ENCODE measurements around the gene TRMT1. TPM values are rescaled to one million over a fixed set of nuclear protein-coding genes. Genes with fewer than 3 reads are reported as not detected.

Gene TRMT1
- total RNA-seq, 1 donor from 2014 or later = 17.3 TPM

DNA sequence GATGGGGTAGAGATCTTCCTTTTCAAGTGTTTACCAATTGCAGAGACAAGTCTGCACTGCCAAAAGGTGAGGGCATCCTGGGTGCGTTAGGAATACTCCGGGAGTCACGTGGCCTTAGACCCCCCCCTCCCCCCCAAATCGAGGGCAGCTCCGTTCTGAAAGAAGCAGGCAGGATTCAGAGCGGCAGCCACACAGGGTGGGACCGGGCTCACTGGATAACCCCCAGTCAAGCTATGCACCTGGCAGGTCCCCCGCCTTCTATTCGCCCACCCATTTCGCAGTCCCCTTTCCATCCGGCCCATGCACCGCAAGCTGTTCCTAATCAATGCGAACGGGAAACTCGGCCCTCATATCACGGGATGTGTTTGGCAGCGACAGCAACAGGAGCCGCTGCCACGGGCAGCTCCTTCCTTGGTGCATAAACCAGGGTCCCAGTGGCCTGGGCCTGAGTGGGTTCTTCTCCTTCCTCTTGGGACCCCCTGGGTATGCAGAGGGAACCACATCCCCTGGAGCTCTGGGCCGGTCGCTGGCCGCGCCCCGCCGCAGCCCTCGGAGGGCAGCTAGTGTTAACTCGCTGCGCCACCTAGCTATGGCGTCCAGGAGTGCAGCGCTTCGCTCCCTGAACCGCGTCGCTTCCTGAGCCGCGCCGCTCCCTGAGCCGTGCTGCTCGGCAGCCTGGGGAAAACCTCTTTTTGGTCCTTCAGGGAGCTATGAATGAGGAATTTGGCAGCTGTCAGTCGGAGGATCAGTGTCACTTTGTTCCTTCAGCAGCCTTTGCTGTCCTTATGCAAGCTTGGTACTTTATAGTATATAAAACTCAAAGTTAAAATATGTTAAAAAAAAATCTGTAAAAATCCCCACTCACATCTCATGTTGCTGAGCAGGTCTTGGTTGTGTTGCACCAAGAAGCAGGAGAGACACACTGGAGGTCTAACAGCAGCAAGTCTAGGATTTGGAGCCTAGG, 55.3 kb downstream of the TRMT1 start:
- intact Hi-C loops (cut with DNase I) = loop anchor here (1.0 to 5.0 kb wide), 5 partner anchors 27 to 78 kb away; no protein-coding TSS in a partner anchor

DNA sequence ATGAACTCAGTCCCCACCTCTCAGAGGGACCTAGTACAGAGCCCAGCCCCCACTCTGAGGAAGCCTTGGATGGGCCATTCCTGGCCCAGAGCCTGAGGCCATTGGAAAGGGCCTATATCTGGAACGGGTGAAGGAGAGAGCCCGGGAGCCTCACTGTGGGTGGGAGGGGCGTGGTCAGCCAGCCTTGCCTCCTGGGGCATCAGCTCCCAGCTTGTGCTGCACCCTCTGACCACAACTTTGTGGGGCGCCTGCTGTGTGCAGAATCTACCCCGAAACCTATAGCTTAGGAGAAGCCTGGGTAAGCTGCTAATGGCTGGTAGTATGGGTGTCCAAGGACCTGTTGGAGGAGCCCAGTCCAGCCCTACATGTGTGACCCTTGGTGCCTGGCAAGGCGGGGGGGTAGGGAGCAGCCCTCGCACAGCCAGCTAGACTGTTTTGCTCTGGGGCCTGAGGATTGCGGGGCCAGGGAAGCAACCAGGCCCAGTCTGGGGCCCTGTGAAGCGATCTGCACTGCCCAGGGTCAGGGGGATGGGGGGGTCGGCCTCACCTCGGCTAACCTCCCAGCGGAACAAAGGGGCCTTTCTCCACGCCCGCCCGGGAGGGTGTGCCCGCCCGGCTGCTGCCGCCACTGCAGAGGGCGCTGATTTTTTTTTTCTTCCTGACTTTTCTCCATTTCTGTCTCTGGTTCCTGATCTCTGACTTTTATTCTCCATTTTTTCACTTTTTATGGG, 56.1 kb downstream of the TRMT1 start:
- Histone ChIP-seq H3K27me3 (no peaks in the 10 kb centered on the region), H3K4me1 (peaks cover 79 to 97% of the 10 kb centered on the region in 2 donors), H3K9me3 (no peaks in the 10 kb centered on the region), H3K36me3 (no peaks in the 10 kb centered on the region), H3K27ac (peak overlapping the region; percentile 99), H3K4me3 (peak overlapping the region; percentile 44 to 65)
- no peak for DNase-seq (ENCODE audit: low spot score in 2 of 2)
- intact Hi-C loops (cut with DNase I) = loop anchor here (1.0 to 5.0 kb wide), 4 partner anchors 26 to 58 kb away; no protein-coding TSS in a partner anchor
- TF ChIP-seq CTCF (IDR thresholded peaks at IDR 0.05) = peak in 1 of 3 experiments; percentile 4

More for the DNA sequence above, 55.3 kb downstream of the TRMT1 start:
- Histone ChIP-seq H3K9me3 (no peaks in the 10 kb centered on the region), H3K27ac (peak overlapping the region; percentile 99), H3K4me1 (peaks cover 81 to 97% of the 10 kb centered on the region in 2 donors), H3K36me3 (no peaks in the 10 kb centered on the region), H3K4me3 (peak overlapping the region; percentile 44 to 65), H3K27me3 (no peaks in the 10 kb centered on the region)
- peak in 1 of 2 donors; percentile 92 for DNase-seq (ENCODE audit: low spot score in 2 of 2)
- TF ChIP-seq CTCF (IDR thresholded peaks at IDR 0.05) = peak; percentile 97 to 99 (median 97)

DNA sequence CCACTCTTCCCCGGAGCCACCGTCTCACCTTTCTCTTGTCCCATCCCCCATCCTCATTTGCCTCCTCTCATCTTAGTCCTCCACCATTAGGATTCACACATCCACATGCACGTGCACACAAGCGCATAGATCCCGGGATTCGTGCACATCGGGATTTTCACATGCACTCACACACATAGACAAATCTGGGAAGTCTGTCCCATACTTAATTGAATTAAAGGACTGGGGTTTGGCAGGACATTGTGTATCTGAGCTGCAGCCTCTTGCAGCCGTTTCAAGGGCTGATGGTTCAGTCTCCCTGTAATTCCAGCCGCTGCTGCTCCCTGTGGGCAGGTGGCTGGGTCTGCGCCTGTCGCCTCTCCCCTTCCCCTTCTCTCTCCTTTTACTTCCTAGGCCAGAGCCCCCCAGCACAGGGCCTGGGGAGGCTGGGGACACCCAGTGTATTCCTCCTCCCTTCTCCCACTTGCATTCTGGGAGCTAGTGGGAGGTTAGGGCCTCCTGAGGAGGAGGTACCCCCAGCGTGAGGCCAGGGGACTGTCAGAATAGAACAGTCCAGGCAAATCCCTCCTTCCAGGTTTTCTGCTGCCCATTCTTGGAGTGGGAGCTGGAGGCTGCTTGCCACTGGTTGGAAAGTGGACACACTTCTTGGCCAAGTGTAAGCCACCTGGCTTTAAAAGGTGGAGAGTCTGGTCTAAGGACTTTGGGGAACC, 57.4 kb downstream of the TRMT1 start:
- Histone ChIP-seq H3K4me3 (peak overlapping the region in 1 of 2 donors; percentile 32), H3K9me3 (no peaks in the 10 kb centered on the region), H3K36me3 (no peaks in the 10 kb centered on the region), H3K27me3 (no peaks in the 10 kb centered on the region), H3K27ac (peak overlapping the region; percentile 99), H3K4me1 (peaks cover 75 to 97% of the 10 kb centered on the region in 2 donors)
- no peak for DNase-seq (ENCODE audit: low spot score in 2 of 2)
- intact Hi-C loops (cut with DNase I) = no loop called here
- peak in 1 of 3 experiments; percentile 21 for TF ChIP-seq CTCF (IDR thresholded peaks at IDR 0.05)

DNA sequence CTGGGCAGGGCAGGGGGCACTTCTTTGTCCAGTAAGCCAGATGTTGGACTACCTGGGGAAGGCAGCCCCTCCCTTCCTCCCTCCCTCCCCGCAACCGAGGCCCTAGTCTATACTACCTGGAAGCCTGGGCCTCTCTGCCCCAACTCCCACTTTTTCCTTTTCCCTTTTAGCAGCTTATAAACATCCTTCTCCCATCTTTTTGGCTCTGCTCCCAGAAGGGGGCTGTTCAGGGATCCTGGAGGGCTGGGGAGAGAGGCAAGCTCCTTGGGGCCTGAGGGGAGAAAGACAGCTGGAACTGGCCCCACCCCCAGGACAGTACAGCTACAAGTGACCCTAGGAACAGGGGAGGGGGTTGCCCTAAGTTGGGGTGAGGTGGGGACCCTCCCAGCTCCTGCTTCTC, 58.8 kb downstream of the TRMT1 start:
- H3K36me3 ChIP-seq = no peaks in the 10 kb centered on the region
- H3K4me1 ChIP-seq = peaks cover 79 to 98% of the 10 kb centered on the region in 2 donors
- no peak for DNase-seq (ENCODE audit: low spot score in 2 of 2)
- TF ChIP-seq CTCF (IDR thresholded peaks at IDR 0.05) = no peak
- no peaks in the 10 kb centered on the region for H3K27me3 ChIP-seq
- no peaks in the 10 kb centered on the region for H3K9me3 ChIP-seq
- intact Hi-C loops (cut with DNase I) = no loop called here
- H3K27ac ChIP-seq = peak overlapping the region; percentile 99
- peak overlapping the region in 1 of 2 donors; percentile 53 for H3K4me3 ChIP-seq

DNA sequence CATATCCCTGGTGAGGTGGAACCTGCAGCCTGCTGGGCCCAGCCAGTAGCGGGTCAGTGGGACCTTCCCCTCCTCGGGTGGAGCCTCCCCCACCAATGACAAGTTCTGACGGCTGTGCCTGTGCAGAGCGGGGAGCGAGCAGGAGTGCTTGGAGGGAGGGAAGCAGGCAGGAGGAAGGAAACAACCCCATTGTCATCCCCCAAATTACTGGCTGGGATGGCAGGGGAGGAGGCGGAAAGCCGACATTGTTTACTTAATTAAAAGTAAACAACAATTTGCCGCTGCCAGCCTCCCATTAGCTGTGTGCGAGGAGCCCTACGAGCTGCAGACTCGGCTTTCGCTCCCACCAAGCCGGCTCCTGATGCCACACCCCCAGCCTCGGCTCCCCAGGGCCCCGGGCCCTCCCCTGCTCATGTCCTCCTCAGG, 59.4 kb downstream of the TRMT1 start:
- Histone ChIP-seq H3K4me1 (peaks cover 79 to 98% of the 10 kb centered on the region in 2 donors), H3K36me3 (no peaks in the 10 kb centered on the region), H3K27me3 (no peaks in the 10 kb centered on the region), H3K9me3 (no peaks in the 10 kb centered on the region), H3K27ac (peak overlapping the region; percentile 99), H3K4me3 (peak overlapping the region in 1 of 2 donors; percentile 53)
- no peak for TF ChIP-seq CTCF (IDR thresholded peaks at IDR 0.05)
- intact Hi-C loops (cut with DNase I) = no loop called here
- DNase-seq (ENCODE audit: low spot score in 2 of 2) = no peak

All from ascending aorta (tissue), 2 donors.